Esophagus squamous epithelium (tissue), 5 donors: ENCODE data around the gene DOK5. TPM values are rescaled to one million over a fixed set of nuclear protein-coding genes. Genes with fewer than 3 reads are reported as not detected.

ENCODE experiments used
- DNase-seq: peaks from one replicate; lab custom pipeline; 2025; lab: John Stamatoyannopoulos, UW
- H3K27ac ChIP-seq, 4 donors: fragments of 200-600 bp; sonication (generic); one replicate each; pipeline ENCODE4 v1.5.1; 2016 to 2019; ENCODE audit warnings: mild to moderate bottlenecking in 1 of 4
- H3K27me3 ChIP-seq, 4 donors: fragments of 200-600 bp; sonication (generic); 1 replicate in 3 of 4; 2 replicates in 1 of 4; pipeline versions ENCODE4 v1.5.1 to v1.6.0; 2017 to 2021; ENCODE audit warnings: antibody characterized with exemption in 1 of 4
- H3K36me3 ChIP-seq, 3 donors: fragments of 200-600 bp; sonication (generic); one replicate each; pipeline ENCODE4 v1.5.1; 2016 to 2019
- H3K4me1 ChIP-seq, 3 donors: fragments of 200-600 bp; sonication (generic); one replicate each; pipeline ENCODE4 v1.5.1; 2017 to 2019
- H3K4me3 ChIP-seq, 4 donors: fragments of 200-600 bp; sonication (generic); 1 replicate in 3 of 4; 2 replicates in 1 of 4; pipeline ENCODE4 v1.5.1; 2016 to 2019; ENCODE audit warnings: mild to moderate bottlenecking in 2 of 4, moderate library complexity in 1 of 4
- H3K9me3 ChIP-seq, 3 donors: fragments of 200-600 bp; sonication (generic); one replicate each; pipeline ENCODE4 v1.5.1; 2016 to 2019
- POLR2A ChIP-seq, 4 donors: fragments of 450-650 bp; IDR thresholded peaks; one replicate each; pipeline ENCODE4 v1.6.1; 2017; ENCODE audit warnings: antibody characterized with exemption in 4 of 4, mild to moderate bottlenecking in 4 of 4, moderate library complexity in 3 of 4
- WGBS, 2 donors: methylation state at CpG; one replicate each; pipeline ENCODE4 v1.1.5; 2018; 5-methylcytosine and 5-hydroxymethylcytosine counted together
- intact Hi-C: fragments of 100-400 bp; cut with DNase I; formaldehyde crosslinking; loops from one replicate; pipeline ENCODE4 v1.15.0; 2022
- total RNA-seq, 4 donors: library from RNA; depleted of rRNA; stranded (reverse); fragments of >200 nt; gene quantifications; one replicate each; pipeline ENCODE4 v1.1.0, GENCODE V29; 2016
- TF ChIP-seq, protein P1 (sequence below), 6 experiments: fragments of 450-650 bp in 4 of 6; fragments of 200-600 bp in 2 of 6; sonication (generic) in 2 of 6; IDR thresholded peaks; one replicate each; pipeline ENCODE4 v1.5.1; 2016 to 2019; ENCODE audit warnings: antibody characterized with exemption in 6 of 6, mild to moderate bottlenecking in 4 of 6, moderate library complexity in 4 of 6
- donor health status: DM: yes; HTN: yes; CAD: no.

Gene DOK5
- total RNA-seq, 4 donors from 2014 or later, result 0.38 to 1.3 TPM; not detected in 2

DNA sequence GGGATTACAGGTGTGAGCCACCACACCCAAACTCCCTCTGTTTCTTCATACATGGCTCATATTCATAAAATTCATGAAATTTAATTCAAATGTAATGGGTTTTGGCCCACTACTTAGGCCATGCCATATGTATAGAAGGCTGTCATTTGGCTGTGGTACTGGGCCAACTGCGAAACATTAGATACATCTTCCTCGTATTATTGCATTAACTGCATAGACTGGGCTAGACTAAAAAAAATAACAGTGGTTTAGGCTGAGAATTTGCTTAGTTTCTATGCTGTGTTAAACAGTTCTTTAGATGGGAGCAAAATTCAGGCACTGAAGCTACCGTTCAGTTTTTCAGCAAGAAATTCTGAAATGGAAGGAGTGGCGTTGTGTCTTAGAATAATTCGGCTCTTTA lies 133.6 kb downstream of the DOK5 start:
- no peak overlapping the region for H3K4me3 ChIP-seq
- intact Hi-C loops, result no loop called here
- 90 to 93% methylated on average over 5 of the region's 5 CpGs for WGBS, 2 donors
- H3K36me3 ChIP-seq, result no peaks in the 10 kb centered on the region
- no peaks in the 10 kb centered on the region for H3K4me1 ChIP-seq
- no peak overlapping the region for H3K27ac ChIP-seq
- TF ChIP-seq, protein P1, sequence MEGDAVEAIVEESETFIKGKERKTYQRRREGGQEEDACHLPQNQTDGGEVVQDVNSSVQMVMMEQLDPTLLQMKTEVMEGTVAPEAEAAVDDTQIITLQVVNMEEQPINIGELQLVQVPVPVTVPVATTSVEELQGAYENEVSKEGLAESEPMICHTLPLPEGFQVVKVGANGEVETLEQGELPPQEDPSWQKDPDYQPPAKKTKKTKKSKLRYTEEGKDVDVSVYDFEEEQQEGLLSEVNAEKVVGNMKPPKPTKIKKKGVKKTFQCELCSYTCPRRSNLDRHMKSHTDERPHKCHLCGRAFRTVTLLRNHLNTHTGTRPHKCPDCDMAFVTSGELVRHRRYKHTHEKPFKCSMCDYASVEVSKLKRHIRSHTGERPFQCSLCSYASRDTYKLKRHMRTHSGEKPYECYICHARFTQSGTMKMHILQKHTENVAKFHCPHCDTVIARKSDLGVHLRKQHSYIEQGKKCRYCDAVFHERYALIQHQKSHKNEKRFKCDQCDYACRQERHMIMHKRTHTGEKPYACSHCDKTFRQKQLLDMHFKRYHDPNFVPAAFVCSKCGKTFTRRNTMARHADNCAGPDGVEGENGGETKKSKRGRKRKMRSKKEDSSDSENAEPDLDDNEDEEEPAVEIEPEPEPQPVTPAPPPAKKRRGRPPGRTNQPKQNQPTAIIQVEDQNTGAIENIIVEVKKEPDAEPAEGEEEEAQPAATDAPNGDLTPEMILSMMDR (IDR thresholded peaks at IDR 0.05), result no peak
- TF ChIP-seq POLR2A (IDR thresholded peaks at IDR 0.05), result no peak
- H3K27me3 ChIP-seq, result no peaks in the 10 kb centered on the region
- H3K9me3 ChIP-seq, result no peaks in the 10 kb centered on the region
- no peak for DNase-seq

DNA sequence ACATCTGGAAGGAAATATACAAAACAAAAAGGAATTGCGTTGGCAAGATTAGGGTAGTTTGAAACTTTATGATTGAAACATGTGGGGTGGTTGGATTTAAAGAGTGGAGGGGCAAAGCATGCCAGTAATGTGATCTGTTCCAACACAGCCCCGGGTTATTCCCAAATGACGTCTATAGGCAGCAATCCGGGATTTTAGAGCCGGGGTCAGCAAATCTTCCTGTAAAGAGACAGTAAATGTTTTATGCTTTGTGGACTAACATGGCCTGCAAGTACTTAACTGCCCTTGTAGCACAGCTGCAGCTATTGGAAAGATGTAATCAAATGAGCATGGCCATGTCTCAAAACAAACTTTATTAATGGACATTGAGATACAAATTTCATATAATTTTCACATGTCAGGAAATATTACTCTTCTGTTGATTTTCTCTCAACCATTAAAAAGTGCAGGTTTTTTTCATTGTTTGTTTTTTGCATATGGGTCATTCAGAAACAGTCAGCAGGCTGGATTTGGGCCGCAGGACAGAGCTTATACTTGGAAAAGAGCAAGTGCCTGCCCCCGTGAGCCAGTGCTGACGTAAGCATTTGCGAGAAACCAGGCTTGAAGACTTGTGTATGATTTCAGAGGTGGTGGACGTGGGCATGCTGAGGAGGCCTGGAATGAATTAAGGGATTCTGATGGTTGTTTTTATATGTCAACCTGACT lies 136.5 kb downstream of the DOK5 start:
- Histone ChIP-seq H3K27ac (no peak overlapping the region), H3K36me3 (no peaks in the 10 kb centered on the region), H3K27me3 (no peaks in the 10 kb centered on the region), H3K9me3 (no peaks in the 10 kb centered on the region), H3K4me3 (no peak overlapping the region), H3K4me1 (no peaks in the 10 kb centered on the region)
- intact Hi-C loops, result no loop called here
- no peak for TF ChIP-seq POLR2A (IDR thresholded peaks at IDR 0.05)
- TF ChIP-seq, protein P1 (IDR thresholded peaks at IDR 0.05), result no peak
- WGBS, 2 donors, result 72 to 76% methylated on average over 10 of the region's 10 CpGs
- DNase-seq, result no peak

DNA sequence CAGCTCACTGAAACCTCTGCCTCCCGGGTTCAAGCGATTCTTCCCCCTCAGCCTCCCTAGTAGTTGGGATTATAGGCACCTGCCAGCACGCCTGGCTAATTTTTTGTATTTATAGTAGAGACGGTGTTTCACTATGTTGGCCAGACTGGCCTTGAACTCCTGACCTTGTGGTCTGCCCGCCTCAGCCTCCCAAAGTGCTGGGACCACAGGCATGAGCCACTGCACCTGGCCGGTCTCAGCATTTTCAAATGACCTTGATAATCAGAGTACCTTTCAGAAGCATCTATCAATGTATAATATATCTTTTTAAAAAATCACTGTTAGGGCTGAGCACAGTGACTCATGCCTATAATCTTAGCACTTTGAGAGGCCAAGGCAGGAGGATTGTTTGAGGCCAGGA lies 143.0 kb downstream of the DOK5 start:
- 79% methylated on average over 5 to 6 of the region's 6 CpGs for WGBS, 2 donors
- Histone ChIP-seq H3K27me3 (no peaks in the 10 kb centered on the region), H3K36me3 (no peaks in the 10 kb centered on the region), H3K4me3 (no peak overlapping the region), H3K27ac (no peak overlapping the region), H3K9me3 (no peaks in the 10 kb centered on the region), H3K4me1 (peaks cover 0 to 6% (median 0%) of the 10 kb centered on the region in 3 donors)
- TF ChIP-seq, protein P1 (IDR thresholded peaks at IDR 0.05), result no peak
- TF ChIP-seq POLR2A (IDR thresholded peaks at IDR 0.05), result no peak
- DNase-seq, result no peak
- intact Hi-C loops, result no loop called here

DNA sequence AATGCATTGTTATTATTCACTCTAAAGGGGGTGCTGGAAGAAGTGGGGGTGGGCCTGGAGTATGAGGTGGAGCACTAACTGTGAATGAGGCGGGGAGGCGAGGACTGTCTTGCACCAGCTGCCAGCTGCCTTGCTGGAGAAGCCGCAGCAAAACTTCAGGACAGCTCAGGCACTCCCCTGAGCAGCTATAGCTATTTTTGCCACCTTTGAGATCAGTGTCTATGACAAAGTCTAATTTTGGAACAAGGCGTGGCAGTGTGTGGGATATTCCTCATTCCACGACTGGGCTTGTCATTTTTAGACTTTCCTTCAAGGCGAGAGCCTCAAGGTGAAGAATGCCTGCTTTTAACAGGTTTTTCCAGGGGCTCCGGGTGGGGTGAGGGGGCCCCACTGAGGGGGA lies 143.8 kb downstream of the DOK5 start:
- no peaks in the 10 kb centered on the region for H3K36me3 ChIP-seq
- no peaks in the 10 kb centered on the region for H3K9me3 ChIP-seq
- no peaks in the 10 kb centered on the region for H3K27me3 ChIP-seq
- DNase-seq, result no peak
- TF ChIP-seq POLR2A (IDR thresholded peaks at IDR 0.05), result no peak
- TF ChIP-seq, protein P1 (IDR thresholded peaks at IDR 0.05), result no peak
- WGBS, 2 donors, result 28 to 59% methylated on average over 6 of the region's 7 CpGs
- peaks cover 0 to 6% (median 0%) of the 10 kb centered on the region in 3 donors for H3K4me1 ChIP-seq
- no peak overlapping the region for H3K4me3 ChIP-seq
- intact Hi-C loops, result no loop called here
- H3K27ac ChIP-seq, result no peak overlapping the region

DNA sequence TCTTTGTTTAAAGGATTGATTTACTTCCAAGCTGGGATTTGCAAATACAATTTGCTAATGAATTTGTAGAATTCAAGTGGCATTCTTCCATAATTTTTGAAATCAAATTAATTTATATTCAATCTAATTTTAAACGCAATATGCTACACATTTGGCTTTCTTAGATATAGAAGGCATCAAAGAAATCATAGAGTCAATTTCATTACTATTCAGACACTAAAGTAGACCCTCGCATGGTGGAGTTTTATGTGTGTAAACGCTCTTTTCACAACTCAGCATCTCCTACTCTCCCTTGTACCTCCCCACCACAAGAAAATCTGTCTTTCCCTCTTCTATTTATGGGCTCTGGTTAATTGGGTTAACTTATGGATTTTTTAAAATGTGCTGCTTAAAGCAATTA lies 144.3 kb downstream of the DOK5 start:
- 71 to 74% methylated on average over 3 of the region's 3 CpGs for WGBS, 2 donors
- Histone ChIP-seq H3K9me3 (no peaks in the 10 kb centered on the region), H3K4me3 (no peak overlapping the region), H3K36me3 (no peaks in the 10 kb centered on the region), H3K27me3 (no peaks in the 10 kb centered on the region), H3K4me1 (peaks cover 0 to 6% (median 0%) of the 10 kb centered on the region in 3 donors), H3K27ac (no peak overlapping the region)
- DNase-seq, result no peak
- TF ChIP-seq, protein P1 (IDR thresholded peaks at IDR 0.05), result no peak
- TF ChIP-seq POLR2A (IDR thresholded peaks at IDR 0.05), result no peak
- intact Hi-C loops, result no loop called here
